K562 (cell line): ENCODE results near the gene CDH1. TPM values are rescaled to one million over a fixed set of nuclear protein-coding genes. Genes with fewer than 3 reads are reported as not detected.

Source experiments
- CHD4 ChIP-seq: fragments of 200-600 bp; sonication (generic); IDR thresholded peaks from 3 replicates; pipeline ENCODE4 v1.6.1; 2012; ENCODE audit warnings: low read depth, mild to moderate bottlenecking, mixed read lengths, low read length, inconsistent platforms; ENCODE audit not compliant: insufficient read depth, insufficient replicate concordance, poor library complexity, severe bottlenecking
- CTCFL ChIP-seq: IDR thresholded peaks from 2 replicates; pipeline ENCODE4 v1.6.1; 2011; ENCODE audit warnings: borderline replicate concordance, low read depth, mild to moderate bottlenecking, moderate library complexity, low read length; ENCODE audit not compliant: insufficient read depth, poor library complexity, severe bottlenecking
- DPF2 ChIP-seq: fragments of 450-650 bp; IDR thresholded peaks from 2 replicates; pipeline ENCODE4 v1.6.1; 2016
- EGR1 ChIP-seq: fragments of 450-650 bp; conservative IDR thresholded peaks from 2 replicates; pipeline ENCODE4 v1.6.1; 2017; ENCODE audit warnings: mild to moderate bottlenecking
- EWSR1 ChIP-seq: fragments of 450-650 bp; IDR thresholded peaks from 2 replicates; pipeline ENCODE4 v1.6.1; 2018; ENCODE audit warnings: borderline replicate concordance, mild to moderate bottlenecking, low read depth, moderate library complexity; ENCODE audit not compliant: partially characterized antibody
- FOXA1 ChIP-seq: fragments of 450-650 bp; IDR thresholded peaks from 2 replicates; pipeline ENCODE4 v1.6.1; 2016; ENCODE audit warnings: mild to moderate bottlenecking, borderline replicate concordance
- JUND ChIP-seq, 2 experiments: IDR thresholded peaks; 2 replicates in 1 of 2; 3 replicates in 1 of 2; pipeline ENCODE4 v1.6.1; 2011; ENCODE audit warnings: borderline replicate concordance in 2 of 2, low read depth in 2 of 2, low read length in 2 of 2, improper control_type of control experiment in 1 of 2, missing biosample characterization in 1 of 2, missing genetic modification characterization in 1 of 2, missing genetic modification reagents in 1 of 2
- NEUROD1 ChIP-seq: fragments of 150-350 bp; IDR thresholded peaks from 2 replicates; pipeline ENCODE4 v1.6.1; 2014; ENCODE audit warnings: borderline replicate concordance, low read length, low read depth; ENCODE audit not compliant: partially characterized antibody
- PHF21A ChIP-seq: fragments of 450-650 bp; IDR thresholded peaks from 2 replicates; pipeline ENCODE4 v1.6.1; 2017; ENCODE audit warnings: low read depth, borderline replicate concordance
- RNF2 ChIP-seq: sonication (generic); IDR thresholded peaks from 2 replicates; pipeline ENCODE4 v1.6.1; 2016
- RUNX1 ChIP-seq: sonication (generic); IDR thresholded peaks from 2 replicates; pipeline ENCODE4 v1.6.1; 2016; ENCODE audit warnings: antibody characterized with exemption, low read depth
- TEAD1 ChIP-seq, 2 experiments: fragments of 450-650 bp in 1 of 2; sonication (generic) in 1 of 2; formaldehyde crosslinking; IDR thresholded peaks; 2 replicates each; pipeline versions ENCODE4 v1.4.0 to v1.8.0; 2020 to 2022; ENCODE audit warnings: mild to moderate bottlenecking in 2 of 2, missing genetic modification reagents in 1 of 2
- WHSC1 ChIP-seq: IDR thresholded peaks from one replicate; pipeline ENCODE4 v1.6.1; 2012; ENCODE audit warnings: low read length, control low read depth, inconsistent platforms
- ZC3H11A ChIP-seq: IDR thresholded peaks from 2 replicates; pipeline ENCODE4 v1.6.1; 2012; ENCODE audit warnings: low read depth, low read length, improper control_type of control experiment
- ZNF175 ChIP-seq: fragments of 200-800 bp; sonication (Bioruptor generic); IDR thresholded peaks from 2 replicates; pipeline ENCODE4 v1.6.1; 2016; ENCODE audit warnings: low read depth, mild to moderate bottlenecking, missing genetic modification characterization, missing compliant biosample characterization
- polyA plus RNA-seq, 8 experiments: library from polyadenylated mRNA; depleted of rRNA in 4 of 8; stranded (reverse) in 5 of 8; unstranded in 3 of 8; fragments of >200 nt; fragmentation: Nextera tagmentation in 2 of 8; fragmentation: Illumina TruSeq in 1 of 8; extraction: Ambion mirVana in 2 of 8; extraction: Trizol in 1 of 8; gene quantifications; 2 replicates each; pipeline versions ENCODE4 v1.2.1 to v1.2.3, GENCODE V29; 2011 to 2014; ENCODE audit warnings: inconsistent platforms in 1 of 8, missing spikeins in 1 of 8
- total RNA-seq, 7 experiments: library from RNA; depleted of rRNA in 6 of 7; stranded (reverse); fragments of >200 nt in 6 of 7; fragmentation: Illumina TruSeq in 2 of 7; extraction: Trizol in 2 of 7; gene quantifications; 2 replicates each; pipeline versions ENCODE4 v1.2.1 to v1.2.3, GENCODE V29; 2011 to 2021; ENCODE audit warnings: low replicate concordance in 1 of 7
- TF ChIP-seq, protein P1 (sequence below), 2 experiments: fragments of 200-800 bp in 1 of 2; sonication (Bioruptor generic) in 1 of 2; sonication (generic) in 1 of 2; formaldehyde crosslinking in 1 of 2; IDR thresholded peaks in 1 of 2; conservative IDR thresholded peaks in 1 of 2; 2 replicates each; pipeline versions ENCODE4 v1.5.0 to v1.6.1; 2016 to 2020; ENCODE audit warnings: missing compliant biosample characterization in 1 of 2, missing genetic modification characterization in 1 of 2, missing genetic modification reagents in 1 of 2
- TF ChIP-seq, protein P2 (sequence below): sonication (generic); formaldehyde crosslinking; IDR thresholded peaks from 2 replicates; pipeline ENCODE4 v1.9.0; 2022; ENCODE audit warnings: mild to moderate bottlenecking, missing genetic modification reagents
- TF ChIP-seq, protein P3 (sequence below), 2 experiments: fragments of 250-450 bp in 1 of 2; fragments of 450-650 bp in 1 of 2; sonication (Bioruptor Pico) in 1 of 2; IDR thresholded peaks; 2 replicates each; pipeline versions ENCODE4 v1.6.1 to v1.8.0; 2016 to 2021; ENCODE audit warnings: mild to moderate bottlenecking in 2 of 2, moderate library complexity in 2 of 2, missing compliant biosample characterization in 1 of 2, missing genetic modification characterization in 1 of 2

Gene CDH1
- total and polyA plus RNA-seq, 9 of the 15 experiments (the other 6 are each of a cell fraction or from before 2014, with no cell fraction given), result 0.01 to 0.69 TPM; not detected in 7

DNA sequence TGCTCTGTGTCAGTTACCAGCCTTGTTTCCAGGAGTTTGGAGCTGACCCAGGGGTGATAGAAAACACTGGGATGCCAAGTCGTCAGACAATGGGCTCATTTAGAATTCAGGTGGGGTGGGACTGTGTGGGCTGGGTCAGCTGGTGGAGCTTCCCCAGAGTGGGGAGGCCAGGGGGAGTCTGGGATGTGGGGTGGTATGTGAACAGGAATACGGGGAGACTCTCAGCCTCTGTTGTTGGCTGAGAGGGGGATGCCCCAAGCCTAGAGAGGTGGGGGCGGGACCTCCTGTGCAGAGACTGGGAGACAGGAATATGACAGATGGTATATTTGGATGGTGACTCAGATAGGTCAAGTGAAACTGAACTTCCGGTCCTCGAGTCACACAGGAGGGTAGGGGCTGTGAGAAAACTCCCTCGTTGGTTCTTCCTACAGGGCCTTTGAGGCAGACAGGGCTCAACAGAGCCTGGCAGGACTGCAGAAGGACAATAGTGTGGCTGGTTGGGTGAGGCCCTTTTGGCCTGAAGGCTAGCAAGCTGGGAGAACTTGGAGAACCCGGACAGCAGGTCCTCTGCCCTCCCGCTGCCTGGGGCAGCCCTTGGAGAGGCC lies 23.7 kb downstream of the CDH1 start (continued):
- TF ChIP-seq, protein P1, sequence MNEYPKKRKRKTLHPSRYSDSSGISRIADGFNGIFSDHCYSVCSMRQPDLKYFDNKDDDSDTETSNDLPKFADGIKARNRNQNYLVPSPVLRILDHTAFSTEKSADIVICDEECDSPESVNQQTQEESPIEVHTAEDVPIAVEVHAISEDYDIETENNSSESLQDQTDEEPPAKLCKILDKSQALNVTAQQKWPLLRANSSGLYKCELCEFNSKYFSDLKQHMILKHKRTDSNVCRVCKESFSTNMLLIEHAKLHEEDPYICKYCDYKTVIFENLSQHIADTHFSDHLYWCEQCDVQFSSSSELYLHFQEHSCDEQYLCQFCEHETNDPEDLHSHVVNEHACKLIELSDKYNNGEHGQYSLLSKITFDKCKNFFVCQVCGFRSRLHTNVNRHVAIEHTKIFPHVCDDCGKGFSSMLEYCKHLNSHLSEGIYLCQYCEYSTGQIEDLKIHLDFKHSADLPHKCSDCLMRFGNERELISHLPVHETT (CRISPR knock-in tag; conservative IDR thresholded peaks at IDR 0.05 in 1 of 2, IDR thresholded peaks at IDR 0.05 in 1 of 2), result no peak
- TF ChIP-seq NEUROD1 (no peak), WHSC1 (no peak), DPF2 (peak; percentile 28; the same call in 1 of the 2 replicates), TEAD1 (CRISPR knock-in tag; IDR thresholded peaks at IDR 0.05) (no peak), EWSR1 (no peak), ZC3H11A (no peak), JUND (IDR thresholded peaks at IDR 0.05; ENCODE audit: borderline replicate concordance, low read depth, low read length) (peak; percentile 81), JUND (tag; IDR thresholded peaks at IDR 0.05; ENCODE audit: borderline replicate concordance, low read depth, low read length) (peak; percentile 57; the same call in 1 of the 3 replicates), ZNF175 (CRISPR knock-in tag) (0 out of 2 replicates have a peak, but pooled peaks have one; percentile 34), PHF21A (no peak), CTCFL (no peak), CHD4 (no peak), FOXA1 (no peak), RNF2 (no peak), RUNX1 (no peak), EGR1 (peak; percentile 37; the same call in 1 of the 2 replicates)
- TF ChIP-seq, protein P2, sequence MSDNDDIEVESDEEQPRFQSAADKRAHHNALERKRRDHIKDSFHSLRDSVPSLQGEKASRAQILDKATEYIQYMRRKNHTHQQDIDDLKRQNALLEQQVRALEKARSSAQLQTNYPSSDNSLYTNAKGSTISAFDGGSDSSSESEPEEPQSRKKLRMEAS, result no peak
- TF ChIP-seq, protein P3, sequence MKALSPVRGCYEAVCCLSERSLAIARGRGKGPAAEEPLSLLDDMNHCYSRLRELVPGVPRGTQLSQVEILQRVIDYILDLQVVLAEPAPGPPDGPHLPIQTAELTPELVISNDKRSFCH (CRISPR knock-in tag; IDR thresholded peaks at IDR 0.05), result no peak
- TF ChIP-seq, protein P3 (tag; IDR thresholded peaks at IDR 0.05), result no peak
